ENCODE data around the gene SPATA6.

Gene SPATA6

DNA sequence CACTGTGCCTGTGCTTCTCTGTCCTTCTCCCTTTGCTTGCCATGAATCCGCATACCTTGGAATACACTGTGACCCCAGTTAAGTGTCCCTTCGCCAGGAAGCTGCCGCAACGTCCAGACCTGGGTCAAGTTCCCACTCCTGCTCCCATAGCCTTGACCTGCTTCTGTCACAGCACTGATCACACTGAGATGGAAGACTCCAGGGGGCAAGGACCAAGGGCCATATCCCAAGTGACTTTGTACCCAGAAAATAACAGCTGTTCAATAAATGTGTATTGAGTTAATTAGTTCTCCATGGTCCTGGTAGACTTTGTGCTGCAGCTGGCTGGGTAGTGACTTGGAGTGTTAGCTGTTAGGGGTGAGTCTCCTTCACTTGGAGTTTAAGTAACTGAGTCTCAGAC is 223.6 kb downstream of the SPATA6 start:
- FAIRE-seq: no peak

DNA sequence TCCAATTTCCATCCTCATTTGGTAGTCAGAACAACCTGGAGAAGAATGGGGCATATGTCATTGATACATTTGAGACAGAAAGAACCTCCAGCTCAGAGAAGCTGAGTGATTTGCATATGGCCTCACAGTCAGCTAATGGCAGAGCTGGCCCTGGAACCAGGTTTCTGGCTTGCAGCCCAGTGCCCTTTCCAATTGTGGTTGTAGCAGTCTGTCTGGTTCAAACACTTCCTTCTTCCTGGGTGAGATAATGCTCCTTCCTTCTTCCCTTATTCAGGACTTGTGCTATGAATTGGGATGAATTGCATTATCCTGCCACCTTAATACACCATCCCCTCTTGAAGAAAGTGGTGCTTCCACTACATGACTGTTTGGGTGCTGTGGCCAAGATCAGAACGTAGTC is 225.3 kb downstream of the SPATA6 start:
- no peak for FAIRE-seq
